K562 (cell line): ENCODE results near the gene RFX3. TPM values are rescaled to one million over a fixed set of nuclear protein-coding genes. Genes with fewer than 3 reads are reported as not detected.

Experiments used
- ATAC-seq: fragments of 200-7000 bp; cut with Tn5 transposase; 3 replicates; pipeline ENCODE4 v1.9.1; 2020; ENCODE audit warnings: moderate library complexity
- BruUV-seq: library from RNA; stranded (reverse); fragments of 400-500 nt; replicated peaks from 2 replicates; lab custom pipeline; 2021; lab: Mats Ljungman, UMichigan
- CTCF ChIA-PET: fragments of 300-600 bp; formaldehyde crosslinking; extraction: SDS; loops from one replicate; lab custom pipeline; 2021; ENCODE audit warnings: low intra/inter-chr PET ratio; lab: Yijun Ruan, JAX
- POLR2A ChIA-PET: fragments of 300-600, 350-650 bp; sonication (Branson Sonifier 250); formaldehyde crosslinking; extraction: SDS; loops from one replicate; lab custom pipeline; 2021; ENCODE audit warnings: antibody characterized with exemption, inconsistent platforms; lab: Yijun Ruan, JAX
- DNase-seq, 4 experiments: peaks; one replicate each; pipeline versions ENCODE4 v3.0.0 to v3.0.0-alpha.2; 2011 to 2018; ENCODE audit warnings: low spot score in 3 of 4, mixed read lengths in 3 of 4; ENCODE audit errors: extremely low read depth in 1 of 4
- FAIRE-seq: peaks from 2 replicates; lab custom pipeline; 2011; peaks lifted over from hg19 to GRCh38; lab: Jason Lieb, UNC
- H2AFZ ChIP-seq: 2 replicates; pipeline ENCODE4 v1.6.0; 2011; ENCODE audit warnings: low read depth, low read length, control low read depth, inconsistent platforms
- H3K27ac ChIP-seq: fragments of 200-600 bp; 3 replicates; pipeline ENCODE4 v1.8.0; 2011; ENCODE audit warnings: low read depth, mild to moderate bottlenecking, control low read depth, inconsistent platforms, low read length, moderate library complexity, mixed read lengths; ENCODE audit errors: extremely low read depth
- H3K27me3 ChIP-seq, 2 experiments: fragments of 300-600 bp in 1 of 2; 2 replicates in 1 of 2; 3 replicates in 1 of 2; pipeline versions ENCODE4 v1.6.0 to v1.8.0; 2011; ENCODE audit warnings: inconsistent platforms in 2 of 2, low read length in 2 of 2, mild to moderate bottlenecking in 1 of 2, mixed read lengths in 1 of 2, moderate library complexity in 1 of 2; ENCODE audit not compliant: control insufficient read depth in 2 of 2, insufficient read depth in 2 of 2
- H3K36me3 ChIP-seq: fragments of 300-600 bp; 3 replicates; pipeline ENCODE4 v1.8.0; 2011; ENCODE audit warnings: mild to moderate bottlenecking, low read length, inconsistent platforms; ENCODE audit not compliant: control insufficient read depth, insufficient read depth
- H3K4me1 ChIP-seq, 2 experiments: fragments of 200-600 bp in 1 of 2; replicated peaks in 1 of 2; 2 replicates in 1 of 2; 3 replicates in 1 of 2; pipeline versions ENCODE4 v1.5.1 to v1.8.0; 2011; ENCODE audit warnings: inconsistent platforms in 2 of 2, low read length in 2 of 2, mild to moderate bottlenecking in 1 of 2, mixed read lengths in 1 of 2, moderate library complexity in 1 of 2; ENCODE audit not compliant: control insufficient read depth in 2 of 2, insufficient read depth in 2 of 2
- H3K4me2 ChIP-seq: 2 replicates; pipeline ENCODE4 v1.6.1; 2011; ENCODE audit warnings: low read length, control low read depth, inconsistent platforms, mixed read lengths; ENCODE audit not compliant: insufficient read depth
- H3K4me3 ChIP-seq: fragments of 200-600 bp; sonication (generic), shearing (Covaris generic); 2 replicates; pipeline ENCODE4 v1.5.1; 2016; ENCODE audit warnings: control low read depth, inconsistent platforms
- H3K79me2 ChIP-seq: fragments of 200-600 bp; 3 replicates; pipeline ENCODE4 v1.8.0; 2011; ENCODE audit warnings: low read length, inconsistent platforms; ENCODE audit not compliant: control insufficient read depth, insufficient read depth
- H3K9ac ChIP-seq, 2 experiments: 2 replicates each; pipeline versions ENCODE4 v1.6.0 to v1.6.1; 2011; ENCODE audit warnings: low read depth in 2 of 2, low read length in 2 of 2, control low read depth in 1 of 2, inconsistent platforms in 1 of 2, mild to moderate bottlenecking in 1 of 2, mixed read lengths in 1 of 2; ENCODE audit not compliant: insufficient read depth in 1 of 2
- H3K9me1 ChIP-seq: one replicate; pipeline ENCODE4 v1.6.0; 2011; ENCODE audit warnings: inconsistent platforms, mild to moderate bottlenecking, low read length, moderate library complexity; ENCODE audit not compliant: control insufficient read depth, insufficient read depth
- H3K9me3 ChIP-seq: replicated peaks from 2 replicates; pipeline ENCODE4 v1.5.1; 2011; ENCODE audit warnings: low read depth, low read length, inconsistent platforms; ENCODE audit not compliant: control insufficient read depth, insufficient read depth
- H4K20me1 ChIP-seq: replicated peaks from 2 replicates; pipeline ENCODE4 v1.6.1; 2011; ENCODE audit warnings: low read length, inconsistent platforms, mixed read lengths; ENCODE audit not compliant: control insufficient read depth, insufficient read depth
- ARHGAP35 ChIP-seq: fragments of 450-650 bp; IDR thresholded peaks from 2 replicates; pipeline ENCODE4 v1.6.1; 2018; ENCODE audit not compliant: partially characterized antibody
- CXXC5 ChIP-seq: fragments of 250-450 bp; sonication (Bioruptor Pico); IDR thresholded peaks from 2 replicates; pipeline ENCODE4 v1.8.0; 2022; ENCODE audit warnings: inconsistent platforms, mild to moderate bottlenecking, moderate library complexity
- DNMT1 ChIP-seq: fragments of 450-650 bp; IDR thresholded peaks from 2 replicates; pipeline ENCODE4 v1.6.1; 2016; ENCODE audit warnings: antibody characterized with exemption, mild to moderate bottlenecking
- ESRRB ChIP-seq: fragments of 250-450 bp; sonication (Bioruptor Pico); IDR thresholded peaks from 2 replicates; pipeline ENCODE4 v1.5.0; 2020; ENCODE audit warnings: mild to moderate bottlenecking, moderate library complexity, borderline replicate concordance
- GATAD2A ChIP-seq: fragments of 450-650 bp; IDR thresholded peaks from 2 replicates; pipeline ENCODE4 v1.6.1; 2017
- KLF13 ChIP-seq: fragments of 450-650 bp; IDR thresholded peaks from 2 replicates; pipeline ENCODE4 v1.6.1; 2016; ENCODE audit warnings: missing genetic modification characterization, low read depth, mild to moderate bottlenecking, missing compliant biosample characterization, moderate library complexity, borderline replicate concordance
- POU5F1 ChIP-seq: fragments of 150-350 bp; IDR thresholded peaks from 2 replicates; pipeline ENCODE4 v1.6.1; 2014; ENCODE audit warnings: borderline replicate concordance, low read length, low read depth, mild to moderate bottlenecking; ENCODE audit not compliant: partially characterized antibody
- PTRF ChIP-seq: fragments of 450-650 bp; IDR thresholded peaks from 2 replicates; pipeline ENCODE4 v1.6.1; 2016; ENCODE audit warnings: mild to moderate bottlenecking, missing genetic modification characterization, missing compliant biosample characterization
- STAT5A ChIP-seq: IDR thresholded peaks from 2 replicates; pipeline ENCODE4 v1.6.1; 2012; ENCODE audit warnings: low read length, inconsistent platforms, borderline replicate concordance
- XRCC4 ChIP-seq: IDR thresholded peaks from one replicate; pipeline ENCODE4 v1.6.1; 2011; ENCODE audit not compliant: insufficient read depth, insufficient read length; ENCODE audit errors: extremely low read depth
- in situ Hi-C: fragments of 300-500 bp; cut with MboI; formaldehyde crosslinking; loops from 4 replicates; pipeline ENCODE4 v1.15.0; 2018; ENCODE audit warnings: inconsistent platforms, mixed read lengths
- intact Hi-C: fragments of 100-400 bp; cut with micrococcal nuclease; formaldehyde crosslinking; loops from 2 replicates; pipeline ENCODE4 v1.14.2; 2022
- polyA plus RNA-seq, 8 experiments: library from polyadenylated mRNA; depleted of rRNA in 4 of 8; stranded (reverse) in 5 of 8; unstranded in 3 of 8; fragments of >200 nt; fragmentation: Nextera tagmentation in 2 of 8; fragmentation: Illumina TruSeq in 1 of 8; extraction: Ambion mirVana in 2 of 8; extraction: Trizol in 1 of 8; gene quantifications; 2 replicates each; pipeline versions ENCODE4 v1.2.1 to v1.2.3, GENCODE V29; 2011 to 2014; ENCODE audit warnings: inconsistent platforms in 1 of 8, missing spikeins in 1 of 8
- total RNA-seq, 7 experiments: library from RNA; depleted of rRNA in 6 of 7; stranded (reverse); fragments of >200 nt in 6 of 7; fragmentation: Illumina TruSeq in 2 of 7; extraction: Trizol in 2 of 7; gene quantifications; 2 replicates each; pipeline versions ENCODE4 v1.2.1 to v1.2.3, GENCODE V29; 2011 to 2021; ENCODE audit warnings: low replicate concordance in 1 of 7
- TF ChIP-seq, protein P1 (sequence below): fragments of 450-650 bp; formaldehyde crosslinking; IDR thresholded peaks from 2 replicates; pipeline ENCODE4 v1.4.0; 2020; ENCODE audit warnings: mild to moderate bottlenecking, moderate library complexity
- TF ChIP-seq, protein P2 (sequence below): IDR thresholded peaks from 2 replicates; pipeline ENCODE4 v1.6.1; 2011; ENCODE audit not compliant: insufficient read length; ENCODE audit errors: extremely low read depth
- TF ChIP-seq, protein P3 (sequence below), 2 experiments: fragments of 250-450 bp in 1 of 2; fragments of 450-650 bp in 1 of 2; sonication (Bioruptor Pico) in 1 of 2; IDR thresholded peaks; 2 replicates each; pipeline versions ENCODE4 v1.6.1 to v1.8.0; 2016 to 2021; ENCODE audit warnings: mild to moderate bottlenecking in 2 of 2, moderate library complexity in 2 of 2, missing compliant biosample characterization in 1 of 2, missing genetic modification characterization in 1 of 2
- TF ChIP-seq, protein P4 (sequence below): sonication (generic); formaldehyde crosslinking; IDR thresholded peaks from 2 replicates; pipeline ENCODE4 v1.8.0; 2022; ENCODE audit warnings: missing genetic modification reagents, mild to moderate bottlenecking, moderate library complexity, borderline replicate concordance

Gene RFX3
- total and polyA plus RNA-seq, 9 of the 15 experiments (the other 6 are each of a cell fraction or from before 2014, with no cell fraction given) = 0.86 to 4.9 (median 2.0) TPM

DNA sequence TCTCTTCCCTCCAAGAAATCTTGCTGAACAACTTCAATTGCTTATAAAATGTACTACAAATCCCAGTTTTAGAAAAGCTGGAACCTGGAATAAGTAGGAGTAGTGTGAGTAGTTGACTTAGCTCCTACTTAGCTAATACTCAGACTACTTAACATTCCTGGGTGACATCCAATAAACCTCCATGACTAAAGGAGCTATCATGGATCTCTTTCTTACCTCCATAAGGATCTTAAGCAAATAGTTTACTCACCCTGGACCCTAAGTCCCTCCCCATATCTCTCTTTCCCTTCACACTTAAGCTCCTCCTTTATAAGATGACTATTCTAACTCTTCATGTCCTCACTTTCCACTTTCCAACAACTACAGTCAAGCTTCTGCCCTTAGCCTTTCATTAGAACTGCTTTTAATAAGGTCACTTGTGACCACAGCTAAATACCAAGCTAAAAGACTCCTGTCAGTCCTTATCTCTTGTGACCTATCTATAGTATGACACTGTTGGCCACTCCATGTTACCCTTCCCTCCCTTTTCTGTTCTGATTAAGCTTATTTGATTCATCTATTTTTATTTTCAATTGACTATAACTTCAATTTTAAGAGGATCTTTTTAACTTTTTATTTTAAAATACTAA is 194.9 kb downstream of the RFX3 start:
- FAIRE-seq (no peak), ATAC-seq (no peak), DNase-seq (no peak)
- Histone ChIP-seq H3K4me1 (peaks cover 0 to 4% of the 10 kb centered on the region in 2 experiments; a peak in 1 of 5 replicates), H3K27me3 (no peaks in the 10 kb centered on the region), H3K9me1 (no peaks in the 10 kb centered on the region), H3K27ac (no peak overlapping the region), H3K9me3 (no peaks in the 10 kb centered on the region), H3K79me2 (no peaks in the 10 kb centered on the region), H3K36me3 (no peaks in the 10 kb centered on the region), H3K9ac (no peak overlapping the region), H3K4me2 (no peak overlapping the region), H4K20me1 (no peaks in the 10 kb centered on the region), H2AFZ (no peak overlapping the region), H3K4me3 (no peak overlapping the region)
- POLR2A ChIA-PET = interaction anchor here (0.7 to 1.1 kb wide), 2 partner anchors 9 to 130 kb away, joined by 3 read pairs; no protein-coding TSS in a partner anchor
- no peak for TF ChIP-seq XRCC4
- TF ChIP-seq, protein P1, sequence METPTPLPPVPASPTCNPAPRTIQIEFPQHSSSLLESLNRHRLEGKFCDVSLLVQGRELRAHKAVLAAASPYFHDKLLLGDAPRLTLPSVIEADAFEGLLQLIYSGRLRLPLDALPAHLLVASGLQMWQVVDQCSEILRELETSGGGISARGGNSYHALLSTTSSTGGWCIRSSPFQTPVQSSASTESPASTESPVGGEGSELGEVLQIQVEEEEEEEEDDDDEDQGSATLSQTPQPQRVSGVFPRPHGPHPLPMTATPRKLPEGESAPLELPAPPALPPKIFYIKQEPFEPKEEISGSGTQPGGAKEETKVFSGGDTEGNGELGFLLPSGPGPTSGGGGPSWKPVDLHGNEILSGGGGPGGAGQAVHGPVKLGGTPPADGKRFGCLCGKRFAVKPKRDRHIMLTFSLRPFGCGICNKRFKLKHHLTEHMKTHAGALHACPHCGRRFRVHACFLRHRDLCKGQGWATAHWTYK (CRISPR knock-in tag) = no peak
- TF ChIP-seq POU5F1 = no peak
- no peak for TF ChIP-seq STAT5A
- TF ChIP-seq, protein P2, sequence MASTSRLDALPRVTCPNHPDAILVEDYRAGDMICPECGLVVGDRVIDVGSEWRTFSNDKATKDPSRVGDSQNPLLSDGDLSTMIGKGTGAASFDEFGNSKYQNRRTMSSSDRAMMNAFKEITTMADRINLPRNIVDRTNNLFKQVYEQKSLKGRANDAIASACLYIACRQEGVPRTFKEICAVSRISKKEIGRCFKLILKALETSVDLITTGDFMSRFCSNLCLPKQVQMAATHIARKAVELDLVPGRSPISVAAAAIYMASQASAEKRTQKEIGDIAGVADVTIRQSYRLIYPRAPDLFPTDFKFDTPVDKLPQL = no peak
- no peak for TF ChIP-seq PTRF (tag)
- no peak for TF ChIP-seq ESRRB (CRISPR knock-in tag)
- TF ChIP-seq KLF13 = no peak
- TF ChIP-seq ARHGAP35 = no peak
- TF ChIP-seq GATAD2A = no peak
- TF ChIP-seq, protein P3, sequence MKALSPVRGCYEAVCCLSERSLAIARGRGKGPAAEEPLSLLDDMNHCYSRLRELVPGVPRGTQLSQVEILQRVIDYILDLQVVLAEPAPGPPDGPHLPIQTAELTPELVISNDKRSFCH (CRISPR knock-in tag; IDR thresholded peaks at IDR 0.05) = no peak
- TF ChIP-seq, protein P3 (tag; IDR thresholded peaks at IDR 0.05) = no peak
- TF ChIP-seq CXXC5 = no peak
- no peak for TF ChIP-seq DNMT1
- TF ChIP-seq, protein P4, sequence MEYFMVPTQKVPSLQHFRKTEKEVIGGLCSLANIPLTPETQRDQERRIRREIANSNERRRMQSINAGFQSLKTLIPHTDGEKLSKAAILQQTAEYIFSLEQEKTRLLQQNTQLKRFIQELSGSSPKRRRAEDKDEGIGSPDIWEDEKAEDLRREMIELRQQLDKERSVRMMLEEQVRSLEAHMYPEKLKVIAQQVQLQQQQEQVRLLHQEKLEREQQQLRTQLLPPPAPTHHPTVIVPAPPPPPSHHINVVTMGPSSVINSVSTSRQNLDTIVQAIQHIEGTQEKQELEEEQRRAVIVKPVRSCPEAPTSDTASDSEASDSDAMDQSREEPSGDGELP (CRISPR knock-in tag) = no peak
- intact Hi-C loops (loop anchor here (10.0 kb wide), 1 partner anchor 134 kb away; no protein-coding TSS in a partner anchor), in situ Hi-C loops (no loop called here)
- CTCF ChIA-PET = no interaction called here
- no TSS peak for BruUV-seq
